ENCODE results near the gene SDK1.
A peak's percentile ranks its signal among the peaks of the same experiment; 100 is the strongest.

The SDK1 gene

DNA sequence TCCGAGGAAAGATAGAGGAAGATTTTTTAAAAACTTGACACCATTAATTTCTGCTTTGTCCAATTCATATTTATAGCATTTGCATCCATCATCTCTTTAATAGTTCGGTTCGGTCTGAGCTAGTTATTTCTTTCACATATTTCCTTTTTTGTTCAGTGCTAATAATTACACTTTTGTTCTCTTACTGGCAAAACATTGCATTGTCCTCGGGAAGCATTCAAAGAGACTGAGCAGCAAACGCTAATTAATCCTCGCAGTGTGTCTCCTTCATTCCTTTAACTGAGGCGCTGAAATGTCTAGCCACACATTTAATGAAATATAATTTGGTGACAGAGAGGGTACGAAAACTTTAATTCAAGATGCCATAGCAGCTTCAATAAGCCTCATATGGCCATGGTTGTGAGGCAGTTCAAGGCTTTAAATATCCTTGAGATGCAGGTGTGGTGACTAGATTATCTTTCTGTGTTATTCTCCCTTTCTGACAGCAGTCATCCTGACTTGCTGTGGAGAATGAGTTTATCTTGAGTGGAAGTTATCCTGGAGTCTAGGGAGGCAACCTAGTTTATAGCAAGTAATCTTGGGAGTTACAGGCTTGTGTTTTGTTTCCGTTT lies 431.4 kb downstream of the SDK1 start:
- no peak overlapping the region for H3K27ac ChIP-seq
- no peaks in the 10 kb centered on the region for H3K27me3 ChIP-seq
- H3K9me3 ChIP-seq, result no peaks in the 10 kb centered on the region
- peaks cover 0 to 9% of the 10 kb centered on the region in 2 experiments for H3K4me1 ChIP-seq (ENCODE audit: control insufficient read depth in 1 of 2, insufficient read depth in 1 of 2, low read depth in 1 of 2, low read length in 1 of 2)
- no peak overlapping the region for H3K4me3 ChIP-seq (ENCODE audit: low read depth in 1 of 2, low read length in 1 of 2)
- TF ChIP-seq CTCF (IDR thresholded peaks at IDR 0.05), result no peak
- no peaks in the 10 kb centered on the region for H3K36me3 ChIP-seq

DNA sequence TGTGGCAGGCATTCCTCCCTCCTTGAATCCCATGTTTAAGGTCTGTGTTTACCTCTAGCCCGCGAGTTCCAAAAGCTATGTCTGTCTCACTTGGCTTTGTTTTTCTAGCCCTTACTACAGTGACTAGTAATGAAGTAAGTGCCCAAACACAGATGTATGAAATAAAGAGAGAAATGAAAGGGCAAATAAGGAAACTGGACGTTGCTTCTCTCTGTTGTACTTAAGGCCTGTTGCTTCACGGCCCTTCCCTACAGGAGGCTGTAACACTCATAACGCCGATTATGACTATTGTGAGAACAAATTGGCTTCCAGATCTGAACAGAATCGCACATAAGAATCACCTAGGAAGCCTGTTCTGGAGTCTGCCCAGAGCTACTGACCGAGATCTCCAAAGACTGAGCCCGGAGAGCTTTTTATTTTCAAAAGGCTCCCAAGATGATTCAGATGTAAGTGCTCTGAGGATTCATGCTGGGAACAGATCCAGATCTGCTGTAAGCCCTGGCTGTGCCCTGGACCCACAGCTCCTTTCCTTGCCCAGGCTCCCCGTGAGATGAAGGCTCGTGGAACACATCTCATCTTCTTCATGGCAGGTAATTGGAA lies 432.6 kb downstream of the SDK1 start:
- TF ChIP-seq CTCF (IDR thresholded peaks at IDR 0.05), result no peak
- Histone ChIP-seq H3K27me3 (no peaks in the 10 kb centered on the region), H3K9me3 (no peaks in the 10 kb centered on the region), H3K36me3 (no peaks in the 10 kb centered on the region), H3K4me3 (ENCODE audit: low read depth in 1 of 2, low read length in 1 of 2) (no peak overlapping the region), H3K4me1 (ENCODE audit: control insufficient read depth in 1 of 2, insufficient read depth in 1 of 2, low read depth in 1 of 2, low read length in 1 of 2) (no peaks in the 10 kb centered on the region), H3K27ac (no peak overlapping the region)

DNA sequence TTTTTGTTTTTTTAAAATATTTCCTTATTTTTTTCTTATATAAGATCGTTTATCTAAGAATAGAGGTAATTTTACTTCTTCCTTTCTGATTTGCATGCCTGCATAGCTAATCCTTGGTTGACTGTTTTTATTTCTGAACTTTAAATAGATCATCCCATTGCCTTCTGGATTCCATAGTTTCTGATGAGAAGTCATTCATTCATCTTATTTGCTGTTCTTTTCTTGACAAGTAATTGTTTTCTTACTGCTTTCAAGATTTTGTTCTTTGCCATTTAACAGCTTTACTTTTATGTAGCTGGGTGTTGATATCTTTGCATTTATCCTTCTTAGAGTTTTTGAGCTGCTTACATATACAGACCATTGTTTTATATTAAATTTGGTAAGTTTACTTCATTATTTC lies 437.9 kb downstream of the SDK1 start:
- no peak overlapping the region for H3K27ac ChIP-seq
- no peak overlapping the region for H3K4me3 ChIP-seq (ENCODE audit: low read depth in 1 of 2, low read length in 1 of 2)
- no peaks in the 10 kb centered on the region for H3K27me3 ChIP-seq
- H3K9me3 ChIP-seq, result no peaks in the 10 kb centered on the region
- H3K36me3 ChIP-seq, result no peaks in the 10 kb centered on the region
- H3K4me1 ChIP-seq (ENCODE audit: control insufficient read depth in 1 of 2, insufficient read depth in 1 of 2, low read depth in 1 of 2, low read length in 1 of 2), result no peaks in the 10 kb centered on the region
- TF ChIP-seq CTCF (IDR thresholded peaks at IDR 0.05), result no peak

DNA sequence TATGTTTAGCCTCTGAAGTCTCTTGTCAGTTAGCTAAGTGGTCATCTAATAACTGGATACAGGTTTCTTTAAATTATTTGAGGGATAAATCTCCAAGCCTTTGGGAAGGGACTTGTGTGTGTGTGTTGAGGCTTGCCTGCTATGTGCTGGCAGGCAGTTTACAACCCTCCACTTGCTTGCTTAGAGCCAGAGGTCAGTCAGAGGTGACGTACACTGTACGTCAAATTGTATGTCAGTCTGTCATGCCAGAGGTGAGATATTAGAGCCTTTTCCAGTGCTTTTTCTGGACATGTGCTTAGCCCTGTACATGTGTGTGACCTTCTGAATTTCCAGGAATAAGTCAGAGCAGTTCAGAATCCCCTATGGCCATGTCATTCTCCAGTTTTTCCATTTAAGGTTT lies 438.9 kb downstream of the SDK1 start:
- H3K4me3 ChIP-seq (ENCODE audit: low read depth in 1 of 2, low read length in 1 of 2), result no peak overlapping the region
- TF ChIP-seq CTCF (IDR thresholded peaks at IDR 0.05), result no peak
- H3K27ac ChIP-seq, result no peak overlapping the region
- H3K36me3 ChIP-seq, result no peaks in the 10 kb centered on the region
- H3K4me1 ChIP-seq (ENCODE audit: control insufficient read depth in 1 of 2, insufficient read depth in 1 of 2, low read depth in 1 of 2, low read length in 1 of 2), result no peaks in the 10 kb centered on the region
- no peaks in the 10 kb centered on the region for H3K9me3 ChIP-seq
- no peaks in the 10 kb centered on the region for H3K27me3 ChIP-seq

- Histone ChIP-seq H3K27me3 (no peaks in the 10 kb centered on the region), H3K4me1 (ENCODE audit: control insufficient read depth in 1 of 2, insufficient read depth in 1 of 2, low read depth in 1 of 2, low read length in 1 of 2) (peaks cover 21 to 35% of the 10 kb centered on the region in 2 experiments), H3K4me3 (ENCODE audit: low read depth in 1 of 2, low read length in 1 of 2) (no peak overlapping the region), H3K36me3 (no peaks in the 10 kb centered on the region), H3K9me3 (no peaks in the 10 kb centered on the region), H3K27ac (peak overlapping the region; percentile 49)
- no peak for TF ChIP-seq CTCF (IDR thresholded peaks at IDR 0.05)
Observed at GRCh38 chr7:3747467-3747866, 446.4 kb downstream of the SDK1 start.
